Measurements from ENCODE around the gene RFC5.

DNA sequence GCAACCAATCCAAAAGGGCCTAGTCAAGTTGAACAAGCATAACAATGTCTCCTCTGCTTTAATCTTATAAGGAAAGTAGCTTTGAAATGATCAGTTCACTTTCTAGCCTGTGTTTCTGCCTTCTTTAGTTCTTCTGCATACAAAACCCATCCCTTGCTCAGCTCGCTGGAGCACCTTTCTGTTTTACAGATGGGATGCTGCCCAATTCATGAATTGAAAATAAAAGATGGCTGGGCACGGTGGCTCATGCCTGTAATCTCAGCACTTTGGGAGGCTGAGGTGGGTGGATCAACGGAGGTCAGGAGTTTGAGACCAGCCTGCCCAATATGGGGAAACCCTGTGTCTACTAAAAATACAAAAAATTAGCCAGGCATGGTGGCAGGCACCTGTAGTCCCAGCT, 4.5 kb upstream of the RFC5 start:
- TF ChIP-seq, protein P1, sequence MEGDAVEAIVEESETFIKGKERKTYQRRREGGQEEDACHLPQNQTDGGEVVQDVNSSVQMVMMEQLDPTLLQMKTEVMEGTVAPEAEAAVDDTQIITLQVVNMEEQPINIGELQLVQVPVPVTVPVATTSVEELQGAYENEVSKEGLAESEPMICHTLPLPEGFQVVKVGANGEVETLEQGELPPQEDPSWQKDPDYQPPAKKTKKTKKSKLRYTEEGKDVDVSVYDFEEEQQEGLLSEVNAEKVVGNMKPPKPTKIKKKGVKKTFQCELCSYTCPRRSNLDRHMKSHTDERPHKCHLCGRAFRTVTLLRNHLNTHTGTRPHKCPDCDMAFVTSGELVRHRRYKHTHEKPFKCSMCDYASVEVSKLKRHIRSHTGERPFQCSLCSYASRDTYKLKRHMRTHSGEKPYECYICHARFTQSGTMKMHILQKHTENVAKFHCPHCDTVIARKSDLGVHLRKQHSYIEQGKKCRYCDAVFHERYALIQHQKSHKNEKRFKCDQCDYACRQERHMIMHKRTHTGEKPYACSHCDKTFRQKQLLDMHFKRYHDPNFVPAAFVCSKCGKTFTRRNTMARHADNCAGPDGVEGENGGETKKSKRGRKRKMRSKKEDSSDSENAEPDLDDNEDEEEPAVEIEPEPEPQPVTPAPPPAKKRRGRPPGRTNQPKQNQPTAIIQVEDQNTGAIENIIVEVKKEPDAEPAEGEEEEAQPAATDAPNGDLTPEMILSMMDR (IDR thresholded peaks at IDR 0.05; ENCODE audit: insufficient read depth, low read length) = no peak
- TF ChIP-seq, protein P2, sequence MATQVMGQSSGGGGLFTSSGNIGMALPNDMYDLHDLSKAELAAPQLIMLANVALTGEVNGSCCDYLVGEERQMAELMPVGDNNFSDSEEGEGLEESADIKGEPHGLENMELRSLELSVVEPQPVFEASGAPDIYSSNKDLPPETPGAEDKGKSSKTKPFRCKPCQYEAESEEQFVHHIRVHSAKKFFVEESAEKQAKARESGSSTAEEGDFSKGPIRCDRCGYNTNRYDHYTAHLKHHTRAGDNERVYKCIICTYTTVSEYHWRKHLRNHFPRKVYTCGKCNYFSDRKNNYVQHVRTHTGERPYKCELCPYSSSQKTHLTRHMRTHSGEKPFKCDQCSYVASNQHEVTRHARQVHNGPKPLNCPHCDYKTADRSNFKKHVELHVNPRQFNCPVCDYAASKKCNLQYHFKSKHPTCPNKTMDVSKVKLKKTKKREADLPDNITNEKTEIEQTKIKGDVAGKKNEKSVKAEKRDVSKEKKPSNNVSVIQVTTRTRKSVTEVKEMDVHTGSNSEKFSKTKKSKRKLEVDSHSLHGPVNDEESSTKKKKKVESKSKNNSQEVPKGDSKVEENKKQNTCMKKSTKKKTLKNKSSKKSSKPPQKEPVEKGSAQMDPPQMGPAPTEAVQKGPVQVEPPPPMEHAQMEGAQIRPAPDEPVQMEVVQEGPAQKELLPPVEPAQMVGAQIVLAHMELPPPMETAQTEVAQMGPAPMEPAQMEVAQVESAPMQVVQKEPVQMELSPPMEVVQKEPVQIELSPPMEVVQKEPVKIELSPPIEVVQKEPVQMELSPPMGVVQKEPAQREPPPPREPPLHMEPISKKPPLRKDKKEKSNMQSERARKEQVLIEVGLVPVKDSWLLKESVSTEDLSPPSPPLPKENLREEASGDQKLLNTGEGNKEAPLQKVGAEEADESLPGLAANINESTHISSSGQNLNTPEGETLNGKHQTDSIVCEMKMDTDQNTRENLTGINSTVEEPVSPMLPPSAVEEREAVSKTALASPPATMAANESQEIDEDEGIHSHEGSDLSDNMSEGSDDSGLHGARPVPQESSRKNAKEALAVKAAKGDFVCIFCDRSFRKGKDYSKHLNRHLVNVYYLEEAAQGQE (IDR thresholded peaks at IDR 0.05; ENCODE audit: insufficient replicate concordance, low read depth) = no peak
- TF ChIP-seq POLR2AphosphoS5 (IDR thresholded peaks at IDR 0.05; ENCODE audit: low read depth) (no peak), GABPA (IDR thresholded peaks at IDR 0.05; ENCODE audit: low read depth) (no peak), SPI1 (IDR thresholded peaks at IDR 0.05; ENCODE audit: borderline replicate concordance, low read depth) (no peak)

Measured in HL-60 (cell line).